PC-9 (cell line): ENCODE data around the gene SYNPO. TPM values are rescaled to one million over a fixed set of nuclear protein-coding genes. Genes with fewer than 3 reads are reported as not detected.

ENCODE experiments used
- BruUV-seq: library from RNA; stranded (reverse); fragments of 400-500 nt; replicated peaks from 2 replicates; lab custom pipeline; 2021; lab: Mats Ljungman, UMichigan
- CTCF ChIA-PET: fragments of 300-600 bp; sonication (Branson Sonifier 250); formaldehyde crosslinking; loops from one replicate; lab custom pipeline; 2022; ENCODE audit warnings: antibody characterized with exemption; lab: Charles Lee
- POLR2A ChIA-PET: fragments of 300-600 bp; sonication (Branson Sonifier 250); formaldehyde crosslinking; loops from one replicate; lab custom pipeline; 2022; ENCODE audit warnings: antibody characterized with exemption; ENCODE audit not compliant: unreplicated experiment; lab: Charles Lee
- DNase-seq, 2 experiments: peaks; one replicate each; pipeline versions ENCODE4 v3.0.0 to v3.0.0-alpha.2; 2015 to 2022; ENCODE audit warnings: mixed read lengths in 1 of 2
- H2AFZ ChIP-seq: fragments of 200-600 bp; sonication (generic); 2 replicates; pipeline ENCODE4 v1.8.1; 2017; ENCODE audit warnings: antibody characterized with exemption
- H3F3A ChIP-seq: fragments of 200-600 bp; sonication (generic); 2 replicates; pipeline ENCODE4 v1.8.1; 2017; ENCODE audit warnings: antibody characterized with exemption, mild to moderate bottlenecking, low read depth; ENCODE audit not compliant: insufficient read depth
- H3K27ac ChIP-seq: fragments of 200-600 bp; sonication (generic); 2 replicates; pipeline ENCODE4 v1.6.1; 2016; ENCODE audit warnings: mixed run types
- H3K27me3 ChIP-seq: fragments of 200-600 bp; sonication (generic); 2 replicates; pipeline ENCODE4 v1.6.1; 2016; ENCODE audit warnings: low read depth, mixed run types; ENCODE audit not compliant: insufficient read depth
- H3K36me3 ChIP-seq: fragments of 200-600 bp; sonication (generic); 2 replicates; pipeline ENCODE4 v1.6.1; 2016; ENCODE audit warnings: low read depth, mixed run types
- H3K4me1 ChIP-seq: fragments of 200-600 bp; sonication (generic); replicated peaks from 2 replicates; pipeline ENCODE4 v1.6.1; 2016; ENCODE audit warnings: mixed run types; ENCODE audit not compliant: insufficient read depth
- H3K4me2 ChIP-seq: fragments of 200-600 bp; sonication (generic); 2 replicates; pipeline ENCODE4 v1.6.1; 2017; ENCODE audit warnings: mixed run types
- H3K4me3 ChIP-seq: fragments of 200-600 bp; sonication (generic); 2 replicates; pipeline ENCODE4 v1.6.1; 2016; ENCODE audit warnings: mixed run types
- H3K79me2 ChIP-seq: fragments of 200-600 bp; sonication (generic); 2 replicates; pipeline ENCODE4 v1.6.1; 2017; ENCODE audit warnings: low read depth, mixed run types
- H3K9me2 ChIP-seq: fragments of 200-600 bp; sonication (generic); 2 replicates; pipeline ENCODE4 v1.8.1; 2017; ENCODE audit warnings: mild to moderate bottlenecking; ENCODE audit not compliant: insufficient read depth
- H3K9me3 ChIP-seq: fragments of 200-600 bp; sonication (generic); 2 replicates; pipeline ENCODE4 v1.8.1; 2016; ENCODE audit warnings: low read depth; ENCODE audit not compliant: insufficient read depth
- H4K20me1 ChIP-seq: fragments of 200-600 bp; sonication (generic); 2 replicates; pipeline ENCODE4 v1.8.1; 2017; ENCODE audit not compliant: insufficient read depth
- EZH2 ChIP-seq: fragments of 200-600 bp; sonication (generic); IDR thresholded peaks from 2 replicates; pipeline ENCODE4 v1.8.0; 2017; ENCODE audit warnings: antibody characterized with exemption, low read depth
- intact Hi-C: fragments of 100-400 bp; cut with micrococcal nuclease; formaldehyde crosslinking; loops from one replicate; pipeline ENCODE4 v1.10.0; 2022; ENCODE audit not compliant: unreplicated experiment
- total RNA-seq: library from RNA; stranded (reverse); gene quantifications from 2 replicates; pipeline ENCODE4 v1.2.3, GENCODE V29; 2021
- TF ChIP-seq, protein P1 (sequence below): fragments of 200-600 bp; sonication (generic); conservative IDR thresholded peaks from 2 replicates; pipeline ENCODE4 v1.6.1; 2017; ENCODE audit warnings: mixed run types, antibody characterized with exemption, mild to moderate bottlenecking, moderate library complexity

SYNPO gene
- total RNA-seq, 1 experiment from 2014 or later, result 2.0 TPM

- no TSS peak for BruUV-seq
- intact Hi-C loops, result no loop called here
- no peak overlapping the region for H3K4me3 ChIP-seq
- CTCF ChIA-PET, result interaction anchor here (0.6 kb wide), 1 partner anchor 37 kb away, joined by 3 read pairs; no protein-coding TSS in a partner anchor
- H3K4me2 ChIP-seq, result no peak overlapping the region
- no peaks in the 10 kb centered on the region for H3K79me2 ChIP-seq
- H3K27me3 ChIP-seq, result no peaks in the 10 kb centered on the region
- H3K27ac ChIP-seq, result no peak overlapping the region
- H3K9me3 ChIP-seq, result no peaks in the 10 kb centered on the region
- H3K9me2 ChIP-seq, result no peaks in the 10 kb centered on the region
- POLR2A ChIA-PET, result no interaction called here
- DNase-seq, result no peak
- no peaks in the 10 kb centered on the region for H3K36me3 ChIP-seq
- no peaks in the 10 kb centered on the region for H3F3A ChIP-seq
- H2AFZ ChIP-seq, result no peak overlapping the region
- H3K4me1 ChIP-seq, result no peaks in the 10 kb centered on the region
- no peaks in the 10 kb centered on the region for H4K20me1 ChIP-seq
- TF ChIP-seq, protein P1, sequence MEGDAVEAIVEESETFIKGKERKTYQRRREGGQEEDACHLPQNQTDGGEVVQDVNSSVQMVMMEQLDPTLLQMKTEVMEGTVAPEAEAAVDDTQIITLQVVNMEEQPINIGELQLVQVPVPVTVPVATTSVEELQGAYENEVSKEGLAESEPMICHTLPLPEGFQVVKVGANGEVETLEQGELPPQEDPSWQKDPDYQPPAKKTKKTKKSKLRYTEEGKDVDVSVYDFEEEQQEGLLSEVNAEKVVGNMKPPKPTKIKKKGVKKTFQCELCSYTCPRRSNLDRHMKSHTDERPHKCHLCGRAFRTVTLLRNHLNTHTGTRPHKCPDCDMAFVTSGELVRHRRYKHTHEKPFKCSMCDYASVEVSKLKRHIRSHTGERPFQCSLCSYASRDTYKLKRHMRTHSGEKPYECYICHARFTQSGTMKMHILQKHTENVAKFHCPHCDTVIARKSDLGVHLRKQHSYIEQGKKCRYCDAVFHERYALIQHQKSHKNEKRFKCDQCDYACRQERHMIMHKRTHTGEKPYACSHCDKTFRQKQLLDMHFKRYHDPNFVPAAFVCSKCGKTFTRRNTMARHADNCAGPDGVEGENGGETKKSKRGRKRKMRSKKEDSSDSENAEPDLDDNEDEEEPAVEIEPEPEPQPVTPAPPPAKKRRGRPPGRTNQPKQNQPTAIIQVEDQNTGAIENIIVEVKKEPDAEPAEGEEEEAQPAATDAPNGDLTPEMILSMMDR, result no peak
- no peak for TF ChIP-seq EZH2
These were observed 44.1 kb upstream of the SYNPO start for GRCh38 chr5:150596313-150596712.

DNA sequence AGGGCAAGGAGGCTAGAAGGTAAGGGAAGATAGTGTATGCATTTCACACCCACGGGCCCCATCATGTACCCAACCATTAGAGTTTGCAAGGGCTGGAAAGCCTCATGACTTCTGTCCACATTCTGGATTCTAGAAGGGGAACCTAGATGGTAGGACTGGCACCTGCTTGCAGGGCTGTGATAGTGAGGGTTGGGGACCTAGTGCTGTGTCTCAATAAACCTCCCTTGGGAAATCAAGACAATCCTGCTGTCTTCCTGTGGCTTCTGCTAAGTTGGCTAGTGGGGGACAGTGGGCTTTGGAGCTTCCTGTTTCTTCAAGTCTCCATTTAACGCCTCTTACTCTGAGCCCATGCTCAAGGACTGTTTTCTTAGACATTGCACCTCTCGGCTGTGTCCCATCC, 43.6 kb upstream of the SYNPO start:
- H3K4me2 ChIP-seq, result no peak overlapping the region
- H3K79me2 ChIP-seq, result no peaks in the 10 kb centered on the region
- ChIA-PET POLR2A (no interaction called here), CTCF (no interaction called here)
- intact Hi-C loops, result no loop called here
- H3K9me3 ChIP-seq, result no peaks in the 10 kb centered on the region
- no peaks in the 10 kb centered on the region for H3K4me1 ChIP-seq
- no peak overlapping the region for H3K4me3 ChIP-seq
- no peaks in the 10 kb centered on the region for H4K20me1 ChIP-seq
- H2AFZ ChIP-seq, result no peak overlapping the region
- H3K36me3 ChIP-seq, result no peaks in the 10 kb centered on the region
- no peaks in the 10 kb centered on the region for H3K9me2 ChIP-seq
- H3F3A ChIP-seq, result no peaks in the 10 kb centered on the region
- H3K27me3 ChIP-seq, result no peaks in the 10 kb centered on the region
- no peak overlapping the region for H3K27ac ChIP-seq
- DNase-seq, result no peak
- BruUV-seq, result no TSS peak
- TF ChIP-seq EZH2, result no peak
- TF ChIP-seq, protein P1, result no peak

DNA sequence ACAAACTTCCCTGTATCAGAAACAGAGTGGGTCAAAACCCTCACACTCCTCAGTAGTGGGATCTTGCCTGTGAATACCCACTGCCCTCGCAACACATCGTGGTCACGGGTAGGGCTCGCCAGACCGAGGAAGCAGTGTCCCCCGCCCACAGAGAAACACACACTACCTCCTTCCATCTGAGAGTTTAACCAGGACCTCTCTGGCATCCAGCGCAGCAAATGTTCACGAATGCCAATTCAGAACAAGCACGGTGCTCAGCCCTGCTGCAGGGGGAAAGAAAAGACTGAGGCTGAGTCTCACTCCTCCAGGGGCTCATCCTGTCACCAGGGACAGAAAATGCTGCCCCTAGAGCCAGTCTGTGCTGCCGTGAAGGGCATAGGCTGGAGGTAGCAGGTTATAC, 42.5 kb upstream of the SYNPO start:
- DNase-seq, result no peak
- Histone ChIP-seq H3K36me3 (no peaks in the 10 kb centered on the region), H3K4me3 (no peak overlapping the region), H3K4me2 (no peak overlapping the region), H3K27ac (no peak overlapping the region), H3K9me3 (no peaks in the 10 kb centered on the region), H3K27me3 (no peaks in the 10 kb centered on the region), H4K20me1 (no peaks in the 10 kb centered on the region), H3K4me1 (no peaks in the 10 kb centered on the region), H3F3A (no peaks in the 10 kb centered on the region), H2AFZ (no peak overlapping the region), H3K9me2 (no peaks in the 10 kb centered on the region), H3K79me2 (no peaks in the 10 kb centered on the region)
- no TSS peak for BruUV-seq
- POLR2A ChIA-PET, result no interaction called here
- intact Hi-C loops, result no loop called here
- CTCF ChIA-PET, result no interaction called here
- TF ChIP-seq EZH2, result no peak
- TF ChIP-seq, protein P1, result no peak
